Measurements from ENCODE around the gene GRIN1. TPM values are rescaled to one million over a fixed set of nuclear protein-coding genes. Genes with fewer than 3 reads are reported as not detected.

Gene GRIN1
- total and polyA plus RNA-seq, 2 of the 13 experiments (the other 11 are each of a cell fraction or from before 2014, with no cell fraction given), result 0.13 TPM; not detected in 1

DNA sequence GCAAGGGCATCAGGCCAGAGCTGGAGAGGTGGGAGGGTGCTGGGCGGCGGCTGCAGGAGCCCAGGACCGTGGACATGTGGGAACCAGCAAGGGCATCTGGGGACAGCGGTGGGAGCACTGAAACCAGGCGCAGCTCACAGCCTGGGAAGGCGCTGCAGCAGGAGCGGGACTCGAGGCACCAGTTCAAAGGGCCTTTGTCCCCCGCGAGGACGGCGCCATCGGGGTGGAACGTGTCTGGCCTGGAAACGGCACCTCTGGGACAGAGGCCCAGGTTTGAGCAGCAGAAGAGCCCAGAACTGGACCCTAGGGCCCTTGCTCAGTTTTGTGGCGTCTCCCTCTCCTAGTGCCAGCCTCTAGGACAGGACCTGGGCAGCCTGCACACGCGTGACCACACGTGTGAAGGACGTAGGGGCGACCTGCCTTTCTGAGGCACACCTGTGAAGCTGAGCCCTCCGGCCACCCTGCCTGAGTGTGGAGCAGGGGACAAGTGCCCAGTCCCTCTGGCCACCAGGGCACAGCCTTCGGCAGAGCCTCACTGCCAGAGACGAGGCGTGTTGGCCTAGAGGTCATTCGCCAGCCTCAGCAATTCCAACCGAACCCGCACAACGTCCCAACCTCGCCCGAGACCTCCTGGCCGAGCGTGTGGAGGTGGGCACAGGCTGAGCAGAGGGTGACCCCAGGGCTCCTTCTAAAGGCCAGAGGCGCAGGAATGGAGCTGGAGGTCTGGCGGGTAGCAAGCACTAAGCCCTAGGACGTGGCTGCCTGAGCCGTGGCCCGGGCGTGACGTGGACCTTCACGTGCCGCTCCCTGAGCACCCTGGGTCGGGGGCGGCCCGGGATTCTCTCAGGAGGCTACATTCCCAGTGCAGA lies 35.1 kb downstream of the GRIN1 start:
- Histone ChIP-seq H3K79me2 (ENCODE audit: insufficient read depth, low read length) (no peaks in the 10 kb centered on the region), H2AFZ (ENCODE audit: low read length) (no peak overlapping the region), H3K9ac (ENCODE audit: insufficient read depth, low read depth, low read length) (no peak overlapping the region), H3K27me3 (ENCODE audit: control insufficient read depth in 1 of 2, insufficient read depth in 2 of 2, low read length in 2 of 2) (peaks cover 0 to 32% of the 10 kb centered on the region in 2 experiments; a peak in 3 of 5 replicates), H3K27ac (ENCODE audit: extremely low read length, insufficient read depth, low read length) (no peak overlapping the region), H4K20me1 (ENCODE audit: insufficient read depth, low read length) (no peaks in the 10 kb centered on the region), H3K9me3 (ENCODE audit: low read length) (no peaks in the 10 kb centered on the region), H3K36me3 (replicated peaks in 1 of 2; ENCODE audit: control insufficient read depth in 1 of 2, insufficient read depth in 2 of 2, low read length in 2 of 2) (0 out of 5 replicates have a peak, but pooled peaks cover 0 to 1% of the 10 kb centered on the region in 2 experiments), H3K4me3 (replicated peaks in 1 of 3; ENCODE audit: insufficient read depth in 1 of 3, low read depth in 2 of 3, low read length in 3 of 3) (no peak overlapping the region), H3K4me2 (ENCODE audit: low read depth, low read length) (no peak overlapping the region), H3K4me1 (ENCODE audit: insufficient read depth, low read length) (peaks cover 9% of the 10 kb centered on the region)
- POLR2A ChIA-PET, result no interaction called here
- 0 out of 2 replicates have a peak, but pooled peaks have one; percentile 16 for TF ChIP-seq ZNF263 (CRISPR knock-in tag; IDR thresholded peaks at IDR 0.05)
- TF ChIP-seq AHR (CRISPR knock-in tag; IDR thresholded peaks at IDR 0.05), result no peak
- TF ChIP-seq ZSCAN21 (CRISPR knock-in tag; IDR thresholded peaks at IDR 0.05; ENCODE audit: borderline replicate concordance), result no peak
- TF ChIP-seq TBX3 (IDR thresholded peaks at IDR 0.05; ENCODE audit: borderline replicate concordance), result no peak
- TF ChIP-seq, protein P1, sequence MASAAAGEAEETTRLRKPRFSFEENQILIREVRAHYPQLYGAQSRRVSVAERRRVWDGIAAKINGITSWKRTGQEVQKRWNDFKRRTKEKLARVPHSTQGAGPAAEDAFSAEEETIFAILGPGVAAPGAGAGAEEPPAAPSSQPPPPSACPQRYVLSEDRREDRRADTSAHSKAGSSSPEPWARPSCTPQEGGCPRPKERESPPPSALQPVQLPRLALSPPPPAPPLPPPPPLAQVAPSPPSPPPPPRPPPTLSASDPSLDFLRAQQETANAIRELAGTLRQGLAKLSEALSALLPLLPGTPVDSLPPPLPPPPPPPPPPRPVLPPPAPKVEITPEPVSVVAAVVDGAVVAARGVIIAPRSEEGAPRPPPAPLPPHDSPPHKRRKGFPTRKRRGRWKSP (CRISPR knock-in tag; IDR thresholded peaks at IDR 0.05), result no peak
- ATAC-seq (no peak), DNase-seq (ENCODE audit: low spot score) (no peak), FAIRE-seq (no peak)
- CTCF ChIA-PET (ENCODE audit: low intra/inter-chr PET ratio, low total read pairs), result no interaction called here
- intact Hi-C loops (cut with micrococcal nuclease; ENCODE audit: unreplicated experiment), result loop anchor here (10.0 kb wide), 1 partner anchor 59 kb away; the partner anchor contains the start of gene DPP7
- 51% methylated on average over 4 of the region's 45 CpGs for WGBS (ENCODE audit: low lambda C conversion rate)
- in situ Hi-C loops (cut with HindIII; ENCODE audit: extremely low pct_ligation_motif_present, low pct_unique_long_range_greater_than_20kb), result no loop called here
- BruUV-seq (replicated peaks), result no TSS peak

Measured in HepG2 (cell line).